T-helper 1 cell treated with Interleukin-12 subunit alpha and Interleukin-12 subunit beta and Interleukin-4 antibody, amounts not matched to agents 30 μg/mL and 1 μg/mL, for 36 hours (primary cell): ENCODE measurements around the gene UBAC2.
A peak's percentile ranks its signal among the peaks of the same experiment; 100 is the strongest.

Experiments used
- H3K27ac Mint-ChIP-seq: one replicate; pipeline ENCODE4 v1.8.0; 2021; ENCODE audit warnings: mild to moderate bottlenecking, mixed read lengths
- H3K27me3 Mint-ChIP-seq: one replicate; pipeline ENCODE4 v1.8.0; 2021; ENCODE audit warnings: low read depth, mixed read lengths
- H3K36me3 Mint-ChIP-seq: one replicate; pipeline ENCODE4 v1.8.0; 2021; ENCODE audit warnings: low read depth, mixed read lengths
- H3K4me1 Mint-ChIP-seq: one replicate; pipeline ENCODE4 v1.8.0; 2021; ENCODE audit warnings: low read depth, mixed read lengths
- H3K4me3 Mint-ChIP-seq: one replicate; pipeline ENCODE4 v1.8.0; 2021; ENCODE audit warnings: mild to moderate bottlenecking, moderate library complexity, mixed read lengths
- H3K9me3 Mint-ChIP-seq: one replicate; pipeline ENCODE4 v1.8.0; 2021; ENCODE audit warnings: mixed read lengths

The UBAC2 gene

GRCh38 chr13:99431927-99432608, 231.4 kb downstream of the UBAC2 start:
- H3K27ac Mint-ChIP-seq = peak overlapping the region; percentile 87
- peaks cover 19% of the 10 kb centered on the region for H3K27me3 Mint-ChIP-seq

GRCh38 chr13:99432609-99433542, 232.2 kb downstream of the UBAC2 start:
- Mint-ChIP-seq H3K27ac (peak overlapping the region; percentile 87), H3K4me1 (peaks cover 49% of the 10 kb centered on the region), H3K9me3 (no peaks in the 10 kb centered on the region), H3K27me3 (peaks cover 17% of the 10 kb centered on the region), H3K4me3 (peak overlapping the region; percentile 62), H3K36me3 (no peaks in the 10 kb centered on the region)

More at GRCh38 chr13:99431927-99432608, 231.4 kb downstream of the UBAC2 start:
- no peaks in the 10 kb centered on the region for H3K9me3 Mint-ChIP-seq
- H3K4me1 Mint-ChIP-seq = peaks cover 44% of the 10 kb centered on the region
- H3K36me3 Mint-ChIP-seq = no peaks in the 10 kb centered on the region
- peak overlapping the region; percentile 62 for H3K4me3 Mint-ChIP-seq

- Mint-ChIP-seq H3K4me1 (peaks cover 50% of the 10 kb centered on the region), H3K4me3 (peak overlapping the region; percentile 62), H3K27me3 (peaks cover 19% of the 10 kb centered on the region), H3K27ac (peak overlapping the region; percentile 87), H3K9me3 (no peaks in the 10 kb centered on the region), H3K36me3 (no peaks in the 10 kb centered on the region)
Measured at GRCh38 chr13:99433543-99434075, 233.0 kb downstream of the UBAC2 start.

- no peak overlapping the region for H3K4me3 Mint-ChIP-seq
- H3K9me3 Mint-ChIP-seq = no peaks in the 10 kb centered on the region
- peak overlapping the region; percentile 72 for H3K27ac Mint-ChIP-seq
- peaks cover 24% of the 10 kb centered on the region for H3K27me3 Mint-ChIP-seq
- H3K36me3 Mint-ChIP-seq = no peaks in the 10 kb centered on the region
- H3K4me1 Mint-ChIP-seq = peaks cover 50% of the 10 kb centered on the region
Measured at GRCh38 chr13:99434258-99434788, 233.7 kb downstream of the UBAC2 start.

GRCh38 chr13:99435116-99435515, 234.5 kb downstream of the UBAC2 start:
- peaks cover 50% of the 10 kb centered on the region for H3K4me1 Mint-ChIP-seq
- H3K4me3 Mint-ChIP-seq = no peak overlapping the region
- no peak overlapping the region for H3K27ac Mint-ChIP-seq
- H3K9me3 Mint-ChIP-seq = no peaks in the 10 kb centered on the region
- H3K36me3 Mint-ChIP-seq = no peaks in the 10 kb centered on the region
- H3K27me3 Mint-ChIP-seq = peaks cover 31% of the 10 kb centered on the region

GRCh38 chr13:99435998-99436397, 235.3 kb downstream of the UBAC2 start:
- Mint-ChIP-seq H3K27me3 (peaks cover 35% of the 10 kb centered on the region), H3K9me3 (no peaks in the 10 kb centered on the region), H3K4me3 (no peak overlapping the region), H3K36me3 (no peaks in the 10 kb centered on the region), H3K27ac (no peak overlapping the region), H3K4me1 (peaks cover 50% of the 10 kb centered on the region)
